ENCODE results near the gene TNFSF11. TPM values are rescaled to one million over a fixed set of nuclear protein-coding genes. Genes with fewer than 3 reads are reported as not detected.
A peak's percentile ranks its signal among the peaks of the same experiment; 100 is the strongest.

The TNFSF11 gene
- total and polyA plus RNA-seq, 4 donors: 0.06 to 0.97 TPM; not detected in 2

- no peak overlapping the region for H3K27ac ChIP-seq (ENCODE audit: low read depth in 1 of 2, low read length in 1 of 2)
- no peaks in the 10 kb centered on the region for H3K27me3 ChIP-seq (ENCODE audit: control insufficient read depth in 3 of 3, insufficient read depth in 3 of 3, low read length in 2 of 3)
- no peak overlapping the region for H3K9ac ChIP-seq (ENCODE audit: insufficient read depth in 1 of 2, low read length in 2 of 2)
- no peak for TF ChIP-seq CTCF (IDR thresholded peaks at IDR 0.05; ENCODE audit: control extremely low read depth, extremely low read depth)
- DNase-seq (no peak), ATAC-seq (ENCODE audit: insufficient read depth, low FRiP score) (no peak)
- H3K36me3 ChIP-seq (ENCODE audit: control insufficient read depth in 4 of 4, insufficient read depth in 4 of 4, low read length in 4 of 4): no peaks in the 10 kb centered on the region
- WGBS, 2 donors: 79 to 89% methylated on average over 3 of the region's 3 CpGs
- no peaks in the 10 kb centered on the region for H3K4me1 ChIP-seq (ENCODE audit: control insufficient read depth in 5 of 5, insufficient read depth in 5 of 5, low read length in 5 of 5)
- no peak overlapping the region for H3K4me3 ChIP-seq
- no peaks in the 10 kb centered on the region for H3K9me3 ChIP-seq (ENCODE audit: control insufficient read depth in 4 of 4, insufficient read depth in 3 of 4, low read length in 3 of 4)
Measured at GRCh38 chr13:42617221-42617620, 43.3 kb downstream of the TNFSF11 start.

- no peak overlapping the region for H3K27ac ChIP-seq (ENCODE audit: low read depth in 1 of 2, low read length in 1 of 2)
- 61 to 88% methylated on average over 2 of the region's 2 CpGs for WGBS, 2 donors
- no peak overlapping the region for H3K9ac ChIP-seq (ENCODE audit: insufficient read depth in 1 of 2, low read length in 2 of 2)
- no peaks in the 10 kb centered on the region for H3K36me3 ChIP-seq (ENCODE audit: control insufficient read depth in 4 of 4, insufficient read depth in 4 of 4, low read length in 4 of 4)
- no peak for ATAC-seq (ENCODE audit: insufficient read depth, low FRiP score)
- no peaks in the 10 kb centered on the region for H3K27me3 ChIP-seq (ENCODE audit: control insufficient read depth in 3 of 3, insufficient read depth in 3 of 3, low read length in 2 of 3)
- no peak for TF ChIP-seq CTCF (IDR thresholded peaks at IDR 0.05; ENCODE audit: control extremely low read depth, extremely low read depth)
- H3K4me3 ChIP-seq: no peak overlapping the region
- no peaks in the 10 kb centered on the region for H3K9me3 ChIP-seq (ENCODE audit: control insufficient read depth in 4 of 4, insufficient read depth in 3 of 4, low read length in 3 of 4)
- DNase-seq: peak in 2 of 3 donors; percentile 21 to 50
- H3K4me1 ChIP-seq (ENCODE audit: control insufficient read depth in 5 of 5, insufficient read depth in 5 of 5, low read length in 5 of 5): no peaks in the 10 kb centered on the region
Measured at GRCh38 chr13:42623916-42624315, 50.0 kb downstream of the TNFSF11 start.

- ATAC-seq (ENCODE audit: insufficient read depth, low FRiP score) (no peak), DNase-seq (no peak)
- no peaks in the 10 kb centered on the region for H3K9me3 ChIP-seq (ENCODE audit: control insufficient read depth in 4 of 4, insufficient read depth in 3 of 4, low read length in 3 of 4)
- no peak overlapping the region for H3K9ac ChIP-seq (ENCODE audit: insufficient read depth in 1 of 2, low read length in 2 of 2)
- H3K4me3 ChIP-seq: no peak overlapping the region
- H3K4me1 ChIP-seq (ENCODE audit: control insufficient read depth in 5 of 5, insufficient read depth in 5 of 5, low read length in 5 of 5): peaks cover 0 to 3% (median 0%) of the 10 kb centered on the region in 5 donors
- TF ChIP-seq CTCF (IDR thresholded peaks at IDR 0.05; ENCODE audit: control extremely low read depth, extremely low read depth): no peak
- WGBS, 2 donors: 72 to 95% methylated on average over 3 of the region's 3 CpGs
- H3K27ac ChIP-seq (ENCODE audit: low read depth in 1 of 2, low read length in 1 of 2): no peak overlapping the region
- no peaks in the 10 kb centered on the region for H3K36me3 ChIP-seq (ENCODE audit: control insufficient read depth in 4 of 4, insufficient read depth in 4 of 4, low read length in 4 of 4)
- H3K27me3 ChIP-seq (ENCODE audit: control insufficient read depth in 3 of 3, insufficient read depth in 3 of 3, low read length in 2 of 3): no peaks in the 10 kb centered on the region
Measured at GRCh38 chr13:42625611-42626010, 51.7 kb downstream of the TNFSF11 start.

- no peaks in the 10 kb centered on the region for H3K27me3 ChIP-seq (ENCODE audit: control insufficient read depth in 3 of 3, insufficient read depth in 3 of 3, low read length in 2 of 3)
- H3K4me3 ChIP-seq: no peak overlapping the region
- DNase-seq (no peak), ATAC-seq (ENCODE audit: insufficient read depth, low FRiP score) (no peak)
- peaks cover 0 to 7% (median 0%) of the 10 kb centered on the region in 5 donors for H3K4me1 ChIP-seq (ENCODE audit: control insufficient read depth in 5 of 5, insufficient read depth in 5 of 5, low read length in 5 of 5)
- H3K9ac ChIP-seq (ENCODE audit: insufficient read depth in 1 of 2, low read length in 2 of 2): no peak overlapping the region
- H3K9me3 ChIP-seq (ENCODE audit: control insufficient read depth in 4 of 4, insufficient read depth in 3 of 4, low read length in 3 of 4): no peaks in the 10 kb centered on the region
- no peak for TF ChIP-seq CTCF (IDR thresholded peaks at IDR 0.05; ENCODE audit: control extremely low read depth, extremely low read depth)
- WGBS, 2 donors: 91 to 94% methylated on average over 5 of the region's 5 CpGs
- no peak overlapping the region for H3K27ac ChIP-seq (ENCODE audit: low read depth in 1 of 2, low read length in 1 of 2)
- no peaks in the 10 kb centered on the region for H3K36me3 ChIP-seq (ENCODE audit: control insufficient read depth in 4 of 4, insufficient read depth in 4 of 4, low read length in 4 of 4)
Measured at GRCh38 chr13:42626176-42626860, 52.4 kb downstream of the TNFSF11 start.
